AG09319 (cell line): ENCODE measurements around the gene DNAJC24.

Experiments used
- DNase-seq: peaks from one replicate; pipeline ENCODE4 v3.0.0-alpha.2; 2010; ENCODE audit warnings: low read depth; ENCODE audit errors: extremely low read depth
- TF ChIP-seq, protein P1 (sequence below): IDR thresholded peaks from 2 replicates; pipeline ENCODE4 v1.5.1; 2011; ENCODE audit warnings: low read depth, mild to moderate bottlenecking, inconsistent platforms, low read length, moderate library complexity

Gene DNAJC24

GRCh38 chr11:31414338-31414737 is 44.7 kb downstream of the DNAJC24 start:
- TF ChIP-seq, protein P1, sequence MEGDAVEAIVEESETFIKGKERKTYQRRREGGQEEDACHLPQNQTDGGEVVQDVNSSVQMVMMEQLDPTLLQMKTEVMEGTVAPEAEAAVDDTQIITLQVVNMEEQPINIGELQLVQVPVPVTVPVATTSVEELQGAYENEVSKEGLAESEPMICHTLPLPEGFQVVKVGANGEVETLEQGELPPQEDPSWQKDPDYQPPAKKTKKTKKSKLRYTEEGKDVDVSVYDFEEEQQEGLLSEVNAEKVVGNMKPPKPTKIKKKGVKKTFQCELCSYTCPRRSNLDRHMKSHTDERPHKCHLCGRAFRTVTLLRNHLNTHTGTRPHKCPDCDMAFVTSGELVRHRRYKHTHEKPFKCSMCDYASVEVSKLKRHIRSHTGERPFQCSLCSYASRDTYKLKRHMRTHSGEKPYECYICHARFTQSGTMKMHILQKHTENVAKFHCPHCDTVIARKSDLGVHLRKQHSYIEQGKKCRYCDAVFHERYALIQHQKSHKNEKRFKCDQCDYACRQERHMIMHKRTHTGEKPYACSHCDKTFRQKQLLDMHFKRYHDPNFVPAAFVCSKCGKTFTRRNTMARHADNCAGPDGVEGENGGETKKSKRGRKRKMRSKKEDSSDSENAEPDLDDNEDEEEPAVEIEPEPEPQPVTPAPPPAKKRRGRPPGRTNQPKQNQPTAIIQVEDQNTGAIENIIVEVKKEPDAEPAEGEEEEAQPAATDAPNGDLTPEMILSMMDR: no peak
- DNase-seq: no peak

DNA sequence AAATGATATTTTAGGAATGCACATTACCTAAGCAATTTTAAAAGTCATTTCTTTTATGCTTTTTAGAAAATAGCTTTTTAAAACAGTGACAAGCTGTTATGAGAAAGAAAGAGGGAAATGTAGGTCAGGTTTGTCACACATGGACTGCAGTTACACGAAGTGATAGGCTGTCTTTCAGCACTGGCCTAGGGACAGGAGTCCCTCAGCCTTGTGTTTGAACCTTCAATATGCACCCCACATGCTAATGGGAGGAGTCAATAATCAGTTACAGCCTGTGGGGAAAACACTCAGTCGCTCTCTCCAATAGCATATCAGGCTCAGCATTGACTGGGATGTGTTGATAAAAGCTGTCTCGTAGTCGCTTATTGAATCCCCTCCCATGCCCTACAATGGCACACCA is 45.8 kb downstream of the DNAJC24 start:
- TF ChIP-seq, protein P1: no peak
- DNase-seq: no peak

DNA sequence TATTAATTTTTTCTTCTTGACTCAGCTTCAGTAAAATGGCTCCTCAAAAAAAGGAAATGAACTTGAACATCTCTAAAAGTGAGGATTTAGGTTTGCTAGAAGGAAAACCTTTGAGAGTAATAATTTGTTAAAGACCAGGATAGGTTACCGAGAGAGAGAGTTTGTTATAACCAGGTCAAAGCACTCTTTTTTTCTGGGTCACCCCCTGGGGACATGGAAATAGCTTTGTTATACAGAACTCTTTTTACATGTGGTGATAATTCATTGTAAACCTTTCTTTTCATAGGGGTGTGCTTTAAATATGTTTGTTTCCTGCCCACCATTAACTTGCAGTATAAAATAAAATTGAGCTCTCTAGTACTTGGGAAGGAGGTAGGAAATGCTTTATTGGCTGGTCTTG is 47.7 kb downstream of the DNAJC24 start:
- TF ChIP-seq, protein P1: no peak

DNA sequence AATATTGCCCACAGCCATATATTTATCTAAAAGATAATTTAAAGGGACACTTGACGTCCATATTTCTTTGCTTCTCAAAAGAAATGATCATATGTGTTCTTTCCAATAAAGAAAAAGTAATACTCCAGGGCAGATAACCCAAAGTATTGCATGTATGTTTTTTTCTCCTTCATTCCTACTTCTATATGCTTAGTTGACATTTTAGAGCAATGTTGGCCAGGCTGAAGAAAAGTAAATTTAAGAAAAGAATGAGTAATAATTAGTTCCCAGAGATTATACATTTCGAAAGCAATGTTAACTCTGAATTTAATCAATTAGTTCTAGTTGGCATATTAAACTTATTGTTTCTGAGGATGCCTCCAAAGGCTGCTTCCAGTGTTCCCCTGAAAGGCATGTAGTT is 48.2 kb downstream of the DNAJC24 start:
- no peak for DNase-seq
- TF ChIP-seq, protein P1: no peak

More for the DNA sequence above, 47.7 kb downstream of the DNAJC24 start:
- no peak for DNase-seq

- DNase-seq: no peak
- TF ChIP-seq, protein P1: no peak
Measured at GRCh38 chr11:31419138-31419537, 49.5 kb downstream of the DNAJC24 start.

- TF ChIP-seq, protein P1: no peak
Measured at GRCh38 chr11:31419669-31420068, 50.0 kb downstream of the DNAJC24 start.

GRCh38 chr11:31421820-31422219 is 52.2 kb downstream of the DNAJC24 start:
- no peak for DNase-seq
- TF ChIP-seq, protein P1: no peak

More at GRCh38 chr11:31419669-31420068, 50.0 kb downstream of the DNAJC24 start:
- no peak for DNase-seq
